Esophagus muscularis mucosa (tissue), 4 donors: ENCODE data around the gene CNOT4. TPM values are rescaled to one million over a fixed set of nuclear protein-coding genes. Genes with fewer than 3 reads are reported as not detected.

Experiments used
- DNase-seq: peaks from one replicate; pipeline ENCODE4 v3.0.0-alpha.2; 2017; ENCODE audit errors: extremely low spot score
- H3K27ac ChIP-seq, 4 donors: fragments of 200-600 bp; sonication (generic); replicated peaks in 1 of 4; 1 replicate in 3 of 4; 2 replicates in 1 of 4; pipeline ENCODE4 v1.5.1; 2016 to 2019; ENCODE audit warnings: mild to moderate bottlenecking in 1 of 4
- H3K27me3 ChIP-seq, 4 donors: fragments of 200-600 bp; sonication (generic); one replicate each; pipeline versions ENCODE4 v1.5.1 to v1.6.0; 2016 to 2019
- H3K36me3 ChIP-seq, 4 donors: fragments of 200-600 bp; sonication (generic); one replicate each; pipeline ENCODE4 v1.5.1; 2016 to 2019
- H3K4me1 ChIP-seq, 4 donors: fragments of 200-600 bp; sonication (generic); one replicate each; pipeline ENCODE4 v1.5.1; 2016 to 2019
- H3K4me3 ChIP-seq, 4 donors: fragments of 200-600 bp; sonication (generic); 1 replicate in 2 of 4; 2 replicates in 2 of 4; pipeline ENCODE4 v1.5.1; 2016 to 2019; ENCODE audit warnings: mild to moderate bottlenecking in 4 of 4, moderate library complexity in 1 of 4
- H3K9me3 ChIP-seq, 4 donors: fragments of 200-600 bp; sonication (generic); 1 replicate in 3 of 4; 2 replicates in 1 of 4; pipeline ENCODE4 v1.5.1; 2016 to 2019
- EP300 ChIP-seq: sonication (generic); formaldehyde crosslinking; IDR thresholded peaks from one replicate; pipeline ENCODE4 v1.6.1; 2017; ENCODE audit warnings: antibody characterized with exemption
- POLR2A ChIP-seq: fragments of 450-650 bp; IDR thresholded peaks from one replicate; pipeline ENCODE4 v1.6.1; 2017; ENCODE audit warnings: antibody characterized with exemption, moderate library complexity, mild to moderate bottlenecking, low read depth
- POLR2AphosphoS5 ChIP-seq, 2 donors: sonication (generic); formaldehyde crosslinking; IDR thresholded peaks; one replicate each; pipeline ENCODE4 v1.6.1; 2017; ENCODE audit warnings: antibody characterized with exemption in 2 of 2
- WGBS: methylation state at CpG from one replicate; pipeline ENCODE4 v1.1.5; 2018; 5-methylcytosine and 5-hydroxymethylcytosine counted together
- intact Hi-C: fragments of 100-400 bp; cut with DNase I; formaldehyde crosslinking; loops from one replicate; pipeline ENCODE4 v1.15.1; 2023
- total RNA-seq, 4 donors: library from RNA; depleted of rRNA; stranded (reverse); fragments of >200 nt; gene quantifications; one replicate each; pipeline versions ENCODE4 v1.1.0 to v1.2.1, GENCODE V29; 2016
- TF ChIP-seq, protein P1 (sequence below), 3 experiments: fragments of 200-600 bp in 2 of 3; fragments of 450-650 bp in 1 of 3; sonication (generic) in 2 of 3; IDR thresholded peaks; one replicate each; pipeline ENCODE4 v1.5.1; 2017 to 2019; ENCODE audit warnings: antibody characterized with exemption in 3 of 3, mild to moderate bottlenecking in 2 of 3, moderate library complexity in 1 of 3

The CNOT4 gene
- total RNA-seq, 4 donors from 2014 or later = 18.6 to 28.7 (median 26.4) TPM

DNA sequence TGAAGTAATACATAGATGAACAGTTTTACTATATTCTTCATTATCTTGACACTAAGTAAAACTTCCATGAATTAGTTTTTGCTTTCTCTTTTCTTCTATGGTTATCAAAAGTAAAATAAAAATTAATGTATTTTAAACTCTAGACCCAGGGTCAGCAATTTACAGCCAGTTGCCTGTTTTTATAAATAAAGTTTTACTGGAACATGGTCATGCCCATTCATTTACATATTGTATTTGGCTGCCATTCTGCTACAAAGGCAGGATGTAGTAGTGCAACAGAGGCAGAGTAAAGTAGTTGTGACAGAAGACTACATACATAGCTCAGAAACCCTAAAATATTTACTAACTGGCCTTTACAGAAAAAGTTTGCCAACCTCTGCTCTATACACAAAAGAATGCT lies 98.8 kb downstream of the CNOT4 start:
- Histone ChIP-seq H3K27me3 (no peaks in the 10 kb centered on the region), H3K9me3 (no peaks in the 10 kb centered on the region), H3K36me3 (peaks cover 0 to 22% (median 5%) of the 10 kb centered on the region in 4 donors), H3K4me1 (no peaks in the 10 kb centered on the region), H3K4me3 (no peak overlapping the region), H3K27ac (no peak overlapping the region)
- DNase-seq = no peak
- TF ChIP-seq POLR2A (no peak), EP300 (no peak), POLR2AphosphoS5 (IDR thresholded peaks at IDR 0.05) (no peak)
- TF ChIP-seq, protein P1, sequence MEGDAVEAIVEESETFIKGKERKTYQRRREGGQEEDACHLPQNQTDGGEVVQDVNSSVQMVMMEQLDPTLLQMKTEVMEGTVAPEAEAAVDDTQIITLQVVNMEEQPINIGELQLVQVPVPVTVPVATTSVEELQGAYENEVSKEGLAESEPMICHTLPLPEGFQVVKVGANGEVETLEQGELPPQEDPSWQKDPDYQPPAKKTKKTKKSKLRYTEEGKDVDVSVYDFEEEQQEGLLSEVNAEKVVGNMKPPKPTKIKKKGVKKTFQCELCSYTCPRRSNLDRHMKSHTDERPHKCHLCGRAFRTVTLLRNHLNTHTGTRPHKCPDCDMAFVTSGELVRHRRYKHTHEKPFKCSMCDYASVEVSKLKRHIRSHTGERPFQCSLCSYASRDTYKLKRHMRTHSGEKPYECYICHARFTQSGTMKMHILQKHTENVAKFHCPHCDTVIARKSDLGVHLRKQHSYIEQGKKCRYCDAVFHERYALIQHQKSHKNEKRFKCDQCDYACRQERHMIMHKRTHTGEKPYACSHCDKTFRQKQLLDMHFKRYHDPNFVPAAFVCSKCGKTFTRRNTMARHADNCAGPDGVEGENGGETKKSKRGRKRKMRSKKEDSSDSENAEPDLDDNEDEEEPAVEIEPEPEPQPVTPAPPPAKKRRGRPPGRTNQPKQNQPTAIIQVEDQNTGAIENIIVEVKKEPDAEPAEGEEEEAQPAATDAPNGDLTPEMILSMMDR (IDR thresholded peaks at IDR 0.05) = no peak
- intact Hi-C loops = no loop called here

DNA sequence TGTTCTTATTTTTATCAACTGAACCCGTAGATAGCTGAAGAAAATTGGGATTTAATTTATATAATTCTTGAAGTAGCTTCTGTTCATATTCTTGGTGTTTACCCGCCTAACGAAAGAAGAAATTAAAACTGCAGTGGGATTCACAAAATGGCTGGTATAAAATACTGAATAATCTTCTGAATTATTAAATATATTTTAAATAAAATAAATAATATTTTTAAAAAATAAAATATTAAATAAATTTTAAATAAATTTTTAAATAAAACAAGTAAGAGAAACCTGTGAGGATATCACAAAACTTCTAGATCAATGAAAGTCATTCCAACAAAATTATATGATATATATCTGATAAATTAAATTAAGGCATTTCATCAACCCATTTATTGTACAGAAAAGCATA lies 99.4 kb downstream of the CNOT4 start:
- no peak overlapping the region for H3K27ac ChIP-seq
- H3K4me1 ChIP-seq = no peaks in the 10 kb centered on the region
- intact Hi-C loops = no loop called here
- peaks cover 0 to 21% (median 6%) of the 10 kb centered on the region in 4 donors for H3K36me3 ChIP-seq
- no peak overlapping the region for H3K4me3 ChIP-seq
- no peaks in the 10 kb centered on the region for H3K27me3 ChIP-seq
- TF ChIP-seq POLR2AphosphoS5 (IDR thresholded peaks at IDR 0.05) = no peak
- no peak for TF ChIP-seq POLR2A
- no peak for TF ChIP-seq EP300
- TF ChIP-seq, protein P1 (IDR thresholded peaks at IDR 0.05) = no peak
- H3K9me3 ChIP-seq = no peaks in the 10 kb centered on the region
- no peak for DNase-seq
- 96% methylated on average over 3 of the region's 3 CpGs for WGBS

DNA sequence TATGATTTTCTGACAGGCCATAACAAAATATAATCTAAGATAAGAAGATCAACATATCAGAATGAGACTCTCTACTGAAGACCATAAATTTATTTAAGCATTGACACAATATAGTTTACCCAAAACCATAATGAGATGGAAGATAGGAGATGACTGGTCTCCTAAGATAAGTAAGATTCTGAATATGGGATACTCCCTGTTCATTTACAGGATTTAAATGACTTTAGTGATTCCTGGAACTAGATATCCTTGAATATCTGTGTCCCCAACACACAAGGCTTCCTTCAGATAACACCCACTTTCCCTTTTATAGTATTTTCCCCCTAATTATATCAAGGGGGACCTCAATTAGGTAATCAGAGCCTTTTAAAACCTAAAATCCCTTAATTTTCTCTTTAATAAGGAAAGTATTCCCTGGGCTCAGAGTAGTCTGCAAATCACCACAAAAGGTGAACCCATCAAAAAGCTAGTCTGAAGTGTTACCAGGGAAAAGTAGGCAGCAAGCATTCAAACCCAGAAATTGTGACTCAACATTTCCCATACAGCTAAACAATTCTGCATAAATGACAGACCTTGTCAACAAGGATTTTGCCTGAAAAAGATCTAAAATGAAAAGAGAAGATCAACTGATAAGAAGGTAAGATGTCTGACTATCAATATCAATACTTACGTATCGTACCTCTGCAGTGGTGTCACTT lies 99.9 kb downstream of the CNOT4 start:
- no peak for DNase-seq
- Histone ChIP-seq H3K36me3 (peaks cover 0 to 21% (median 6%) of the 10 kb centered on the region in 4 donors), H3K9me3 (no peaks in the 10 kb centered on the region), H3K27ac (no peak overlapping the region), H3K4me1 (no peaks in the 10 kb centered on the region), H3K27me3 (no peaks in the 10 kb centered on the region), H3K4me3 (no peak overlapping the region)
- 100% methylated on average over 2 of the region's 2 CpGs for WGBS
- intact Hi-C loops = no loop called here
- TF ChIP-seq EP300 (no peak), POLR2AphosphoS5 (IDR thresholded peaks at IDR 0.05) (no peak), POLR2A (no peak)
- TF ChIP-seq, protein P1 (IDR thresholded peaks at IDR 0.05) = no peak

DNA sequence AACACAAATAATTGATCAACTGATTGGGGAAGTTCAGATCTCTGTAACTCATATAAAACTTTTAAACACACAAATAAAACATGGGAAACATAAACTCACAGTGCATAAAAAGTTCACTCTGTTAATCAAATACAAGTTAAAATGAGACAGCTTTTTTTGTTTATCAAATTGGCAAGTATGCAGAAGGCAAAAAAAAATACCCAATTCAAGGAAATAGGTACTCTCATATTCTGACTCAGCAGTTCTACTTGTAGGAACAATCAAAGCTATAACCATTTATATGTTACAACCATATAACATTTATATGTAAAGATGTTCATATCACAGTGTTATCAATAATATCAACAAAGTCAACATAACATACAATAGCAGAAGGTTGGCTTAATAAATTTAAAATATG lies 102.0 kb downstream of the CNOT4 start:
- H3K27me3 ChIP-seq = no peaks in the 10 kb centered on the region

More for the DNA sequence above, 102.0 kb downstream of the CNOT4 start:
- Histone ChIP-seq H3K9me3 (no peaks in the 10 kb centered on the region), H3K4me3 (no peak overlapping the region), H3K27ac (no peak overlapping the region), H3K36me3 (peaks cover 0 to 17% (median 6%) of the 10 kb centered on the region in 4 donors), H3K4me1 (no peaks in the 10 kb centered on the region)
- intact Hi-C loops = no loop called here
- TF ChIP-seq, protein P1 (IDR thresholded peaks at IDR 0.05) = no peak
- TF ChIP-seq POLR2AphosphoS5 (IDR thresholded peaks at IDR 0.05) (no peak), EP300 (no peak), POLR2A (no peak)
- DNase-seq = no peak
